GM19240 (cell line): ENCODE results near the gene UGT2B11.
"Not testable (repeated sequence)": the region's sequence is repeated elsewhere in the genome, so short reads cannot be mapped to it uniquely, and the experiment has no call there.

Experiments used
- DNase-seq: peaks from one replicate; pipeline ENCODE4 v3.0.0; 2011; ENCODE audit warnings: low spot score; ENCODE audit not compliant: insufficient read length

UGT2B11 gene

DNA sequence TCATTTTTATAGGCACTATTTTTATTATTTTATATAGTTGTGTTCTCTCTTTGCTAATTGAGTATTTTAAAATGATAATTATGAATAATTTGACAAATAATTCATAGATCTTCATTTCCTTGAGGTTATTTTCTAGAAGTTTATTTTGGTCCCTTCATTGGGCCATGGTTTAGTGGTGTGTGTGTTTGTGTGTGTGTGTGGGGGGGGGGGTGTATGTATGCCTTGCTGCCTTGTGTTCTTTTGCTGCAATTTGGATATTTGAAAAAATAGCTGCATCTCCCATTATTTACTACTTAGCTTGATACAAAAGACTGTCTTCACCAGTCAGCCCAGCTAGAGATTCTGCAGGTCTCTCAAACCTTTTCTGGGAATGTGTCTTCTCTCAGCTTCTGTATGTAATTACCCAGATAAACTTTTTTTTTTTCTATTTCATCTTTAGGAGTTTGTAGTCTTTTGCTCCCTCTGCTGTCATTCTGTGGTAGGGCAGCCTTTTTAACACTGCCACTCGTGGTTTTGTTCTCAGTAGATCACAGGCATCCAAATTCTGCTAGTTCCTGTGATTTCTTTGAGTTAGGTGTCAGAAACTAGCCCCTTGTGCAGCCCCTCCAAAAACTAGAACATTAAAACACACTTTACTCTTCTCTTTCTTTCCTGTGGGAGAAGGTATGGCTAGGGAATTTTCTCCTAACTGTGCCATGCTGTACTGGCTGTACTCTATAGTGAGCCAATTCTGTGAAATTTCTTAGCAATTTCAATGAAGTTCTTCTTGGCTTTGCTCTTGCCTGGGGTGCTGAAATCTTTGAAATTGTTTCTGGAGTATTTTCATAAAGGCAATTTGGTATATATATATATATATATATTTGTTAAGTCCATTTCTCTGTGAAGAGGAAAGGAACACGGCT lies 44.1 kb downstream of the UGT2B11 start:
- DNase-seq: not testable (repeated sequence)

DNA sequence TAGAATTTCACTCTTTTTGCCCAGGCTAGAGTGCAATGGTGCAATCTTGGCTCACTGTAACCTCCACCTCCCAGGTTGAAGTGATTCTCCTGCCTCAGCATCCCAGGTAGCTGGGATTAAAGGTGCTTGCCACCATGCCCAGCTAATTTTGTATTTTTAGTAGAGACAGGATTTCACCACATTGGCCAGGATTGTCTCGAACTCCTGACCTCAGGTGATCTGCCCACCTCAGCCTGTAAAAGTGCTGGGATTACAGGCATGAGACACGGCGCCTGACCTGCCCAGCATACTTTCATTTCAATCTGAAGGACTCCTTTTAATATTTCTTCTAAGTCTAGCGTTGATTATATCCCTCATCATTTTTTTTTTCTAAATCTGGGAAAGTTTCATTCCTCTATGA lies 45.4 kb downstream of the UGT2B11 start:
- not testable (repeated sequence) for DNase-seq

DNA sequence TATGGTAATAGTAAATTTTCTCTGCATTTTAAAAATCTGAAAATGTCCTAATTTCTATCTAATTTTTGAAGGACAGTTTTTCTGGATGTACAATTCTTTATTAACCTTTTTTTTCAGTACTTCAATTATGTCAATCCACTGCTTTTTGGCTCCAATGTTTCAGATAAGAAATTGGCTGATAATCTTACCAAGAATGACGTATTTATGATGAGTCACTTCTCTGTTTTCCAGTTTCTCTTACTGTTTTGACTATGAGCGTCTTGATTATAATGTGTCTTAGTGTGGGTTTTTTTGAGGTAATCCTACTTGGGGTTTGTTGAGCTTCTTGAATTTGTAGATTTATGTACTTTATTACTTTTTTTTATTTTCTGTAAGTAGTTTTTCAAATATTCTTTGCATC lies 47.2 kb downstream of the UGT2B11 start:
- DNase-seq: no peak

DNA sequence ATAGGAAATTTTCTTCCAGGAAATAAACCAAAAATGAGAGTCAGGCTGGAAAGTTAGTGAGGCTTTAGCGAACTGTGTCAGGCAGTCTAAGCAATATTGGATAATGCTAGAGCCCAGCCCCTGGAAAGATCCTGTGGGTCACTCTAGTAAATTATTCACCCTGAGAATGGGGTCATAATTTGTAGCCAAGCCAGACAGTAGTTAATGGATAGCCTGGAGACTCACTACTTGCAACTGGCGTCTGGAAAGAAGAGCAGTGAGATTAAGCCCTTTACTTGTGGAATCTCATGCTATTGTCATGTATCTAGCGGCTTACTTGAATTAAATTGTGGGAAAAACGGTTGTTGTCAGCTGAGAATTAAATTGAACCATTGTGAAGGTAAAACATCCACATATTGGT lies 48.2 kb downstream of the UGT2B11 start:
- DNase-seq: not testable (repeated sequence)

DNA sequence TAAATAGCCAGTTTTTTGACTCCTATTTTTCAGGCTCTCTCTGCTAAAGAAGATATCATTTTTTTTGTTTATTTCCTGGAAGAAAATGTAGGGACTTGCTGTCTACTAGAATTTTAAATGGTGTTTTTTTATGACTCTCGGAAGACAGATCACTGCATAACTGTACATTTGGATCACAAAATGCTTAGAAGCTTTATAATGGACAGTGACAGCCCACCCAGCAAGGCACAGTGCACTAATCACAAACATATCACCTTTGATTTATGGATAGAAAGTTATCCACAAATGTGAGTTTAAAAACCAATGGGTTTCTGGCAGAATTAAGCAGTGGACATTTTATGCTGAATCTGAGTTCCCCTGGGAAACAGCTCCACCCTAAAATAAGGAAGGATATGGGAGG lies 48.8 kb downstream of the UGT2B11 start:
- not testable (repeated sequence) for DNase-seq

DNA sequence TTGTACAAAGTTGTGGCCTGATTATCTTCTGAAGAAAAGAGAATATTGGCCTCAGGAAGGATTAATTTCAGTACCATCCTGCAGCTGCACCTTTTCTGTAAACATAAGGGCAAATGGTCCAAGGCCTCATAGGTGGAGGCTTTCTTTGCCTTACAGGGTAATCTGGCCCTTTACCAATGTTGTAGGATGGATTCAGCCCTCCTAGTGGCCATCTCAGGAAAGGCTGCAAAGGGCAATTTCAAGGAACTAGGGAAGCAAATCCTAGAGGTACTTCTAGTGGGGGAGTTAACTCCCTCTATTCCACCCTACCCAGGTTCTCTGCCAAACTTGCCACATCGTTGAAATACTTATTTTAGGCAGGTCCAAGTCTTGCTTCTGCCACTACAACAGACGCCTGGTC lies 57.6 kb downstream of the UGT2B11 start:
- DNase-seq: no peak

DNA sequence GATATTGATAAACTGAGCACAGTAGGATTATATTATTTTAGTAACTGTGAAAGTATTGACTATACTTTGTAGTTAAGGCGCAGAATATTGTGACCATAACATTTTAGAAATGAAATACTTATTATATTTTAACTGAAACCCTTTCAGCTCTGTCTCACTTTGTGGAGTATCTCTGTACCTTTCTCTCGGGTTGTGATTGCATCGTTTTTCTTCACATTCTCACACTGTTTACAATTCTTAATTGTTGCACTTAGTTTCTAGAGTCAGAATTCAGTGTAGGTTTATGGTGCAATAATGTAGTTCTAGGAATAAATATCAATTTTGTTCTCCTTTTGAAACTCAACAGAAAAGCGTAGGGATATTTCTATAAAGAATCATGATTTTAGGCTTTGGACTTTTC lies 60.5 kb downstream of the UGT2B11 start:
- no peak for DNase-seq
